Erythroblast (primary cell): Measurements from ENCODE around the gene ATP6V0E2.

Experiments
- GATA1 ChIP-seq: IDR thresholded peaks from 2 replicates; pipeline ENCODE4 v1.6.1; 2011; ENCODE audit warnings: low read depth, mild to moderate bottlenecking, control low read depth, low read length, moderate library complexity
- POLR2A ChIP-seq: IDR thresholded peaks from 2 replicates; pipeline ENCODE4 v1.6.1; 2011; ENCODE audit warnings: mild to moderate bottlenecking, low read length

DNA sequence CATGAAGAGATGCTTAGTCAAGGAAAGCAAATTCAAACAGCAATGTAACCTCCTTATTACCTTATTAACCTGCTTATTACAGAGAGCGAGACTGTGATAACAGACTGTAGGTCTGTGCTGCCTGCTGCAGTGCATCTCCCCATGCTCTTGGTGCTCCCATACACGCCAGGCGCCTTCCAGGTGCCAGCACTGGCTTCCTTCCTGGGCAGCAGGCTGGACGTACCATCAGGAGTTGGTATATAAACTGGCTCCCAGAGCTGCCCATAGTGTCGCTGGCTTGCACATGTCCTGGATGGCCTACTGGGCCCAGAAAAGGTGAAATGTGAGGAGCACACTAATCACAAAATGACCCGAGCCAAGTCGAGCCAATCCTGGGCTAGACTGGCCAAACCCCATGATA is 13.5 kb downstream of the ATP6V0E2 start:
- TF ChIP-seq POLR2A: no peak
- TF ChIP-seq GATA1: no peak
